Medulla oblongata (tissue), 1 donor: ENCODE results near the gene ETS1.

ENCODE experiments used
- DNase-seq: peaks from one replicate; pipeline ENCODE4 v3.0.0-alpha.2; 2015; ENCODE audit errors: extremely low spot score

The ETS1 gene

GRCh38 chr11:128567130-128567529, 20.2 kb downstream of the ETS1 start:
- DNase-seq: no peak

- no peak for DNase-seq
Measured at GRCh38 chr11:128565881-128566280, 21.5 kb downstream of the ETS1 start.

- DNase-seq: no peak
Measured at GRCh38 chr11:128564642-128565245, 22.6 kb downstream of the ETS1 start.

- DNase-seq: no peak
Measured at GRCh38 chr11:128563942-128564641, 23.3 kb downstream of the ETS1 start.

- DNase-seq: no peak
Measured at GRCh38 chr11:128563308-128563707, 24.1 kb downstream of the ETS1 start.

- DNase-seq: no peak
Measured at GRCh38 chr11:128559496-128560103, 27.8 kb downstream of the ETS1 start.

GRCh38 chr11:128555606-128556005, 31.8 kb downstream of the ETS1 start:
- DNase-seq: peak; percentile 21

- DNase-seq: peak; percentile 71
Measured at GRCh38 chr11:128553662-128554362, 33.5 kb downstream of the ETS1 start.

- DNase-seq: peak; percentile 94
Measured at GRCh38 chr11:128552783-128553661, 34.3 kb downstream of the ETS1 start.

GRCh38 chr11:128551611-128552335, 35.6 kb downstream of the ETS1 start:
- no peak for DNase-seq

- DNase-seq: no peak
Measured at GRCh38 chr11:128551058-128551457, 36.3 kb downstream of the ETS1 start.

- DNase-seq: no peak
Measured at GRCh38 chr11:128550261-128550821, 37.0 kb downstream of the ETS1 start.

- no peak for DNase-seq
Measured at GRCh38 chr11:128549256-128549944, 38.0 kb downstream of the ETS1 start.

- DNase-seq: no peak
Measured at GRCh38 chr11:128548649-128549255, 38.6 kb downstream of the ETS1 start.

GRCh38 chr11:128547946-128548648, 39.3 kb downstream of the ETS1 start:
- no peak for DNase-seq

GRCh38 chr11:128546916-128547315, 40.4 kb downstream of the ETS1 start:
- DNase-seq: no peak

GRCh38 chr11:128544471-128545051, 42.8 kb downstream of the ETS1 start:
- DNase-seq: no peak

GRCh38 chr11:128540469-128540868, 46.9 kb downstream of the ETS1 start:
- no peak for DNase-seq
